Stomach (tissue), 4 donors: ENCODE results near the gene HIPK1.

Experiments used
- CTCF ChIP-seq, 7 experiments: fragments of 450-650 bp in 4 of 7; fragments of 200-600 bp in 3 of 7; sonication (generic) in 3 of 7; IDR thresholded peaks; one replicate each; pipeline ENCODE4 v1.5.1; 2016 to 2019; ENCODE audit warnings: antibody characterized with exemption in 7 of 7, control low read depth in 2 of 7, mild to moderate bottlenecking in 1 of 7
- EP300 ChIP-seq: sonication (generic); formaldehyde crosslinking; IDR thresholded peaks from one replicate; pipeline ENCODE4 v1.6.1; 2017; ENCODE audit warnings: antibody characterized with exemption
- POLR2A ChIP-seq, 4 donors: fragments of 450-650 bp; IDR thresholded peaks; one replicate each; pipeline ENCODE4 v1.6.1; 2016; ENCODE audit warnings: antibody characterized with exemption in 4 of 4, control low read depth in 2 of 4, mild to moderate bottlenecking in 1 of 4, moderate library complexity in 1 of 4
- POLR2AphosphoS5 ChIP-seq, 3 donors: sonication (generic); formaldehyde crosslinking; IDR thresholded peaks; one replicate each; pipeline ENCODE4 v1.6.1; 2016; ENCODE audit warnings: antibody characterized with exemption in 3 of 3

- no peak for TF ChIP-seq CTCF (IDR thresholded peaks at IDR 0.05)
- no peak for TF ChIP-seq POLR2AphosphoS5 (IDR thresholded peaks at IDR 0.05)
- no peak for TF ChIP-seq POLR2A (IDR thresholded peaks at IDR 0.05)
- TF ChIP-seq EP300, result no peak
Measured at GRCh38 chr1:113930499-113931161, 1.5 kb downstream of the HIPK1 start.
